GM21423 (cell line): Measurements from ENCODE around the gene RAB9B.
"Not testable (repeated sequence)": the region's sequence is repeated elsewhere in the genome, so short reads cannot be mapped to it uniquely, and the experiment has no call there.

Experiments
- ATAC-seq: cut with Tn5 transposase; IDR thresholded peaks from one replicate; pipeline ENCODE4 v1.9.1; 2021; ENCODE audit warnings: mild to moderate bottlenecking, moderate library complexity; ENCODE audit not compliant: unreplicated experiment

Gene RAB9B

DNA sequence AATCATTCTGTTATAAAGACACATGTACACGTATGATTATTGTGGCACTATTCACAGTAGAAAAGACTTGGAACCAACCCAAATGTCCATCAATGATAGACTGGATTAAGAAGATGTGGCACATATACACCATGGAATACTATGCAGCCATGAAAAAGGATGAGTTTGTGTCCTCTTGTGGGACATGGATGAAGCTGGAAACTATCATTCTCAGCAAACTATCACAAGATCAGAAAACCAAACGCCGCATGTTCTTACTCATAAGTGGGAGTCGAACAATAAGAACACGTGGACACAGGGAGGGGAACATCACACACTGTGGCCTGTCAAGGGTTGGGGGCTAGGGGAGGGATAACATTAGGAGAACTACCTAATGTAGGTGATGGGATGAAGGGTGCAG, 15.0 kb downstream of the RAB9B start:
- ATAC-seq, result not testable (repeated sequence)

DNA sequence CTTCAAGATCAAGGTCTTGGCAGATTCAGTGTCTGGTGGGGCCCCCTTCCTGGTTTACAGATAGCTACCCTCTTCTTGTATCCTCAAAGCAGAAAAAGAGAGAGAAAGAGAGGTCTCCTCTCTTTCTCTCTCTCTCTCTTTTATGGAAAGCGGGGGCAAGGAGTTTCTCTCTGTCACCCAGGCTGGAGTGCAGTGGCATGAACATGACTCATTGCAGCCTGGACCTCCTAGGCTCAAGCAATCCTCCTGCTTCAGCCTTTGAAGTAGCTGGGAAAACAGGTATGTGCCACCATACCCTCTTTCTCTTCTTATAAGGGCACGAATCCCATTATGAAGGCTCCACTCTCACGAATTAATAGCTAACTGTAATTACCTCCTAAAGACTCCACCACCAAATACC, 20.2 kb downstream of the RAB9B start:
- no peak for ATAC-seq

DNA sequence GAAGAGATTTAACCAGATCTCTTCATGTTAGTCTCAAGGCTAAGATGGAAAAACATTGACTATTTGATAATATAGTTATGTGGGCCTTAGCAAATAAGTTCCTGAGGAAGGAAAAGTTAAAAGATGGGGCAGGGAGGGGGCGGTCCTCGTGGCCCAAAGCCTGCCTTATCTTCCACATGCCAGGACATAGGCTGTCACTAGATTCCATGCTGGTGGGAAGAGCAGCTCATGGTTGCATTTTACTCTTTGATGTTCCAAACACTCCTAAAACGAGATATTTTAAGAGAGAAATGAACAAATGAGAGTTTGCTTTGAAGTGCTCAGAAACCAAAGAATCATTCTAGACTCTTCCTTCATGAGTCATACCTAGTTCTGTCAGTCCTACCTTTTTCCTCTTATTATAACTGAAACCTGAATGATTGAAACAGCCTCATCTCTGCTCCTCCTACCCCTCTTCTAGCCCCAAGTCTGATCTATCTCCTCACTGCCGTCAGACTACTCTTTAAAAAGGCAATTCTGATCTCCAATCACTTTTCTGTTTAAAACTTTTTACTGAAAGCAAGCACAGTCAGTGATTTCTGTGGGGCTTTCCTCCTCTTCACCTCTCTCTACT, 25.1 kb downstream of the RAB9B start:
- no peak for ATAC-seq

DNA sequence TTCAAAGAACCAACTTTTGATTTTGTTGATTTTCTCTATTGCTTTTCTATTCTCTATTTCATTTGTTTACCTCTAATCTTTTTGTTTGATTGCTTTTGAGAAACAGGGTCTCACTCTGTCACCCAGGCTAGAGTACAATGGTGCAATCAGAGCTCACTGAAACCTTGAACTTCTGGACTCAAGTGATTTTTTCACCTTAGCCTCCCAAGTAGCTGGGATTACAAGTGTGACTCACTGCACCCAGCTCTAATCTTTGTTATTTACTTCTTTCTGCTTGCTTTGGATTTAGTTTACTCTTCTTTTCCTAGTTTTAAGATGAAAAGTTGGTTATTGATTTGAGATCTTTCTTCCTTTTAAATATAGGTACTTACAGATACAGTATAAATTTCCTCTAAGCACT, 26.2 kb downstream of the RAB9B start:
- no peak for ATAC-seq

GRCh38 chrX:103800318-103800717, 31.7 kb downstream of the RAB9B start:
- no peak for ATAC-seq

DNA sequence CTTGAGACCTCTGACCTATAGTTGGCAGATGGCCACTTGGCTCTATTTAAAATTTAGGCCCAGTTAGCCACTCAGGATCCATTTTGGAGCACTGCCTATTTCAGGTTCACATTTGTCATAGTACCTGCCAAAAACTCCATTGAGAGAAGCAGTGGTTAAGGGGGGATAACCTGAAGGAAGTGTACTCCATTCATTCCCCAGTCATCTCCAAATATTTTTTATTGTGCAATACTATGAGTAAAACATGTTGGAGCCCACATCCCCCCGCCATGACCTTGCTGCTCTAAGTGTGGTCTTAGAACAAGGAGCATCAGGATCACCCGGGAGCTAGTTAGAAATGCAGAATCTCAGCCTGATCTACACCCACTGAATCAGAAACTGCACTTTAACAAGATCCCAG, 34.4 kb downstream of the RAB9B start:
- ATAC-seq, result no peak

GRCh38 chrX:103794119-103794518, 37.9 kb downstream of the RAB9B start:
- no peak for ATAC-seq

DNA sequence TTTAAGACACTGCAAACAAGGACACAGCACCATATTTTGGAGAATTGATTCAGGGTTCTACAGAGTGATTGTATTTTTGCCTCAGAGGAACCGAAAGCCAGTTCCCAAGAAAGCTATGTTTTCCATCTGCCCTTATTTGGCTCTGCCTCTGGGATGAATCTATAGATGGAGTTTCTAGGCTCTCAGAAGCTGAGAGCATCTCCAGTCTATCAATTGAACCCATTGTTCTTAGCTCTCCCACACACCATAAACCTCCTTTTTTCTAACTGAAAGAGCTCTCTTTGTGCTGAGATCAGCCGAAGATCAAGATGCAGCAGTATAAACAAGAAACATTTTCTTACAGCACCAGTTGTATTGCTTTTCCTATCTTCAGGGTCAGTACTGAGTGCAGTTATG, 38.5 kb downstream of the RAB9B start:
- ATAC-seq, result no peak

- no peak for ATAC-seq
These were observed 39.0 kb downstream of the RAB9B start for GRCh38 chrX:103792916-103793544.

DNA sequence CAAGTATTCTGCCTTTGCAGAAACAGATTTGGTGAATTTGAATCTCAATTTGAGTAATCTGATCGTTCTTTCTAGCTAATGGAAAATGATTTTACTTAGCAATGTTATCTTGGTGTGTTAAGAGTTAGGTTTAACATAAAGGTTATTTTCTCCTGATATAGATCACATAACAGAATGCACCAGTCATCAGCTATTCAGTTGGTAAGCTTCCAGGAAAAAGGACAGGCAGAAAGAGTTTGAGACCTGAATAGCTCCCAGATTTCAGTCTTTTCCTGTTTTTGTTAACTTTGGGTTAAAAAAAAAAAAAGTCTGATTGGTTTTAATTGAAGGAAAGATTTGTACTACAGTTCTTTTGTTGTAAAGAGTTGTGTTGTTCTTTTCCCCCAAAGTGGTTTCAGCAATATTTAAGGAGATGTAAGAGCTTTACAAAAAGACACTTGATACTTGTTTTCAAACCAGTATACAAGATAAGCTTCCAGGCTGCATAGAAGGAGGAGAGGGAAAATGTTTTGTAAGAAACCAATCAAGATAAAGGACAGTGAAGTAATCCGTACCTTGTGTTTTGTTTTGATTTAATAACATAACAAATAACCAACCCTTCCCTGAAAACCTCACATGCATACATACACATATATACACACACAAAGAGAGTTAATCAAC, 40.1 kb downstream of the RAB9B start:
- ATAC-seq, result no peak

DNA sequence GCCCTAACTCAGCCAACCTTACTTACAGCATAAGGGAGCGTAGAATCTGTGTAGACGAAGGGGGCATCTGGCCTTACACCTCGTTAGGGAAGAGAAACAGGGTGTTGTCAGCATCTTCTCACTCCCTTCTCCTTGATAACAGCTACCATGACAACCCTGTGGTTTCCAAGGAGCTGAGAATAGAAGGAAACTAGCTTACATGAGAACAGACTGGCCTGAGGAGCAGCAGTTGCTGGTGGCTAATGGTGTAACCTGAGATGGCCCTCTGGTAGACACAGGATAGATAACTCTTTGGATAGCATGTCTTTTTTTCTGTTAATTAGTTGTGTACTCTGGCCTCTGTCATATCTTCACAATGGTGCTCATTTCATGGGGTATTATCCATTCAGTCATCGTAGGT, 40.8 kb downstream of the RAB9B start:
- no peak for ATAC-seq

DNA sequence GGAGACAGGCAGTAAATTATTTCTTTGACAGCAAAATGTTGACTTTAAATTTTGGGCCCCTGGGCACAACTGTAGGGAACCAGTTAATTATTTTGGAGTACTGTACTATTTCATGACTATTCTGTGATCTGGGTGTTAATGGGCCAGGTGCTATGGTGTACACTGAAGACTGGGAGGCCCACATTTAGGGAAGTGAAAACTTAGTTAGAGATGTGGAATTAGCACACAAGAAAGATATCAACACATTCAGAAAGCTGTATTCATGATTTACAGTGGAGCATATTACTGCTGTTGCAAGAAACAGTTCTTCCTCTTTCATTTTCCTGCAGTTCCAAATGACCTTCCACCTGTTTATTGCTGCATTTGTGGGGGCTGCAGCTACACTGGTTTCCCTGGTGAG, 43.1 kb downstream of the RAB9B start:
- ATAC-seq, result peak; percentile 87

DNA sequence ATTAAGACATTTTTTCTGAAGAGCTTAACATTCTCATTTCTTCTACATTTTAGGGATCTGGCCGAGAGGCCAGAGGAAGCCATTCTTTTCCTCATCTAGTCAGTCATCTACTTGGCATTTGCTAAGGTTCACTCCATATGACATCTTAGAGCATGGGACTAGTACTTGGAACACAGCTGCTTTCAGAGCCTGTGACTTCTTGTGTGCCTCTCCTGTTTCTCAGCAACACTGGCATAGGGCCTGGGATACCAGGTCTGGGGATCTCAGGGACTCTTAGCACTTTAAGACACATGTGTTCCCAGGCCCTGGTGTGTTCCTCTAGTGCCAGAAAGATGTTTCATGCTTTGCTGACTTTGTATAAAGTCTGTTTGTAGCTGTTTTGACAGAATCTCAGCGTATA, 48.1 kb downstream of the RAB9B start:
- ATAC-seq, result no peak

DNA sequence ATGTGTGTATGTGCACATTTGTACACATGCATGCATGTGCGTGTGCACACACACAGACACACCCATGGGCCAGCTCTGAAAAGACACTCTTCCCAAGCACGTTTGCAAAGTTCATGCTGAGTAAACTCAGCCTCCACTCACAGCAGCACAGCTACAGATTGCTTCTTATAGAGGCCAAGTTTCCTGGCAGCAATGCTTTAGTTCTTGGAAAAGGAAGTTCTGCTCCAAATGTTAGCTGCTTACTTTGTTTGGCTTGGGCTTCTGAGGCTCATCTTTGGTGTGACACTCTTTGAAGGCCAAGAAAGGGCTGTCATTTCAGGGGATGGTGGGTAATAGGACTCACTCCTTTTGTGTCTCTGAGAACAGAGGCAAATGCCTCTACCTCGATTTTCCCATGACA, 48.9 kb downstream of the RAB9B start:
- ATAC-seq, result no peak

DNA sequence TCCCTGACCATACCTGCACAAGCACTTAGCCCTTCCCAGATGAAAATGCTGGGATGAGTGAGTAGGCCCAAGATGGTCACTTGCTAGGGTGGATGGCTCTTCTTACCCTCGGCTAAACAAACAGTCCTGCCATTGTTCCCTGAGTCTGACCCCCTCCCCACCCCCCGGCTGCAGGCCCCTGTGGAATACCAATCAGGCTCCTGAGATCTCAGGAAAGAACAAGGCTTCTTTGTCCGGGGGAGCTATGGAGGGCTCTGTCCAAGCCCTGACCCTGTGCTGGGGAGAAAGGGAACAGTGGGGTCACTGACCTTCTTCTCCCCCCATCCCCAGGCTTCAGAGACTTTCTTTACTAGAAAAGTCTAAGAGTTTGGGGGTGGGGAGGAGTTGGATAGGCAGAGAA, 49.4 kb downstream of the RAB9B start:
- no peak for ATAC-seq

DNA sequence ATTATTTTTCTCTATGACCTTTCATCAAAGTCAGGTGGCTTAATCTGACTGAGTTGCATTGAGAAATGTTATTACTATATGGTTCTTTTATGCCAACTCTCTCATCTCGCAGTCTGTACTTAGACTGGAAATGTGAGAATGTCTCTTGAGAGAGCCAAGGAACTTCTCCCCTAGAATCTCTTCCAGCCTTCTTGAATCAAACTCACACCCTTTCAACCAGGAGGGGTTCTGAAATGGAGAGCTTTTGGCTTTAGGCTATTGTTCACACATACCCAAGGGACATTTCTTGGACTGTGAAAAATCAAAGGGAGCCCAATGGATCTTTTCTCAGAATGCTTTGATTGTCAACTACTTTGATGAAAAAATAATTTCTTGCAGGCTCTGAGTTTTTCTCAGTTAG, 50.4 kb downstream of the RAB9B start:
- ATAC-seq, result no peak

- ATAC-seq, result no peak
These were observed 51.0 kb downstream of the RAB9B start for GRCh38 chrX:103781062-103781402.

GRCh38 chrX:103780336-103781061, 51.6 kb downstream of the RAB9B start:
- ATAC-seq, result no peak

GRCh38 chrX:103779141-103779789, 52.8 kb downstream of the RAB9B start:
- no peak for ATAC-seq

- no peak for ATAC-seq
These were observed 55.5 kb downstream of the RAB9B start, which contains the start of gene PLP1 for GRCh38 chrX:103776546-103776945. TSS of gene PLP1 (plus strand) at chrX:103776840. CDS start at chrX:103776996, 156 bp downstream.

DNA sequence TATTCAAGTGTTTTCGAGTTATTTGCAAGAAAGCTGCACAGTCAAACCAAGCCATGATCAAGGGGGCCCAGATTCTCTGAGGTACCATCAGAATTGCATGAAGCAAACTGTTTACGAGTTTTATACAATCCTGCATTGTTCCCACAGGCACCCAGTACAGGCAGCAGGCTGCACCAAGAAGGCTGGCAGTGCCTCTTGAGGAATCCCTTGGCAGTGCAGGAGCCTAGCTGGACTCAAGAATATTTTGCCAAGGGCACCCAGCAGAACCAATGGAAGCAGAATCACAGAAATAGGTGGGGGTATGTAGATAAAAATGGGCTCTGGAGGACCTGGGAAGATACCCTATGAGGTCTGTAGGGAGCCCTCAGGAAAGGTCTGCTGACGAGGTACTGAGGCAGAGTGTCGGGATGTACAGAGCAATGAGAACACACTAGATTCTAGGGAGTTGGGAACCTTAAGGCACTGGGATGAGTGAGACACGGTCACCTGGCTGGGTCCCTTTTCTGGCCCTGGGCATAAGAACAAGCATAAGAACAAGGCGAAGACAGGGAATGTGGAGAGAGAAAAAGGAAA, 57.9 kb downstream of the RAB9B start:
- ATAC-seq, result no peak
